Large intestine (tissue), 3 donors: ENCODE data around the gene NR6A1. TPM values are rescaled to one million over a fixed set of nuclear protein-coding genes. Genes with fewer than 3 reads are reported as not detected.

Source experiments
- DNase-seq, 2 donors: peaks; one replicate each; pipeline versions ENCODE4 v3.0.0 to v3.0.0-alpha.2; 2013
- H3K27ac ChIP-seq: one replicate; pipeline ENCODE4 v1.5.1; 2013; ENCODE audit warnings: low read length
- H3K27me3 ChIP-seq: 2 replicates; pipeline ENCODE4 v1.6.1; 2013; ENCODE audit warnings: low read length; ENCODE audit not compliant: control insufficient read depth, insufficient read depth
- H3K36me3 ChIP-seq: 2 replicates; pipeline ENCODE4 v1.6.1; 2013; ENCODE audit warnings: low read length; ENCODE audit not compliant: control insufficient read depth, insufficient read depth
- H3K4me1 ChIP-seq: one replicate; pipeline ENCODE4 v1.6.1; 2013; ENCODE audit warnings: low read length; ENCODE audit not compliant: control insufficient read depth, insufficient read depth
- H3K4me3 ChIP-seq: one replicate; pipeline ENCODE4 v1.5.1; 2013; ENCODE audit warnings: low read length
- H3K9me3 ChIP-seq: one replicate; pipeline ENCODE4 v1.6.1; 2013; ENCODE audit warnings: mild to moderate bottlenecking, low read depth, low read length, moderate library complexity; ENCODE audit not compliant: control insufficient read depth
- WGBS: methylation state at CpG from one replicate; pipeline ENCODE4 v1.1.5; 2013; ENCODE audit warnings: low lambda C conversion rate; ENCODE audit not compliant: insufficient coverage; 5-methylcytosine and 5-hydroxymethylcytosine counted together
- polyA plus RNA-seq: library from polyadenylated mRNA; unstranded; fragments of 120-200 nt; gene quantifications from one replicate; pipeline ENCODE4 v1.2.1, GENCODE V29; 2013

Gene NR6A1
- polyA plus RNA-seq, 1 donor = 5.0 TPM

- H3K4me1 ChIP-seq = peaks cover 3% of the 10 kb centered on the region
- no peak overlapping the region for H3K27ac ChIP-seq
- no peaks in the 10 kb centered on the region for H3K27me3 ChIP-seq
- WGBS = 88% methylated on average over 1 of the region's 9 CpGs
- H3K9me3 ChIP-seq = no peaks in the 10 kb centered on the region
- no peaks in the 10 kb centered on the region for H3K36me3 ChIP-seq
- H3K4me3 ChIP-seq = no peak overlapping the region
- DNase-seq = no peak
These were observed 24.8 kb upstream of the NR6A1 start for GRCh38 chr9:124795881-124796431.

GRCh38 chr9:124794902-124795491, 23.9 kb upstream of the NR6A1 start:
- no peak overlapping the region for H3K4me3 ChIP-seq
- peak; percentile 48 to 55 for DNase-seq
- no CpG with 5 or more reads among the region's 11 CpGs for WGBS

GRCh38 chr9:124793015-124793541, 22.0 kb upstream of the NR6A1 start:
- no peaks in the 10 kb centered on the region for H3K27me3 ChIP-seq
- H3K9me3 ChIP-seq = no peaks in the 10 kb centered on the region
- no peaks in the 10 kb centered on the region for H3K36me3 ChIP-seq
- no peak overlapping the region for H3K4me3 ChIP-seq
- WGBS = no CpG with 5 or more reads among the region's 9 CpGs
- no peak for DNase-seq
- no peak overlapping the region for H3K27ac ChIP-seq
- H3K4me1 ChIP-seq = peaks cover 3% of the 10 kb centered on the region

More at GRCh38 chr9:124794902-124795491, 23.9 kb upstream of the NR6A1 start:
- Histone ChIP-seq H3K9me3 (no peaks in the 10 kb centered on the region), H3K36me3 (no peaks in the 10 kb centered on the region), H3K27ac (no peak overlapping the region), H3K4me1 (peaks cover 3% of the 10 kb centered on the region), H3K27me3 (no peaks in the 10 kb centered on the region)

GRCh38 chr9:124792257-124793014, 21.3 kb upstream of the NR6A1 start:
- Histone ChIP-seq H3K4me1 (peaks cover 3% of the 10 kb centered on the region), H3K27me3 (no peaks in the 10 kb centered on the region), H3K9me3 (no peaks in the 10 kb centered on the region), H3K36me3 (no peaks in the 10 kb centered on the region), H3K4me3 (no peak overlapping the region), H3K27ac (no peak overlapping the region)
- DNase-seq = no peak
- 83% methylated on average over 1 of the region's 8 CpGs for WGBS

- H3K4me3 ChIP-seq = no peak overlapping the region
- no peaks in the 10 kb centered on the region for H3K27me3 ChIP-seq
- H3K27ac ChIP-seq = no peak overlapping the region
- no peaks in the 10 kb centered on the region for H3K36me3 ChIP-seq
- WGBS = no CpG with 5 or more reads among the region's 5 CpGs
- peaks cover 3% of the 10 kb centered on the region for H3K4me1 ChIP-seq
- H3K9me3 ChIP-seq = no peaks in the 10 kb centered on the region
- DNase-seq = no peak
These were observed 19.8 kb upstream of the NR6A1 start for GRCh38 chr9:124790801-124791505.

- H3K4me3 ChIP-seq = no peak overlapping the region
- no peaks in the 10 kb centered on the region for H3K9me3 ChIP-seq
- no peak overlapping the region for H3K27ac ChIP-seq
- no CpG with 5 or more reads among the region's 8 CpGs for WGBS
- H3K36me3 ChIP-seq = no peaks in the 10 kb centered on the region
- H3K27me3 ChIP-seq = no peaks in the 10 kb centered on the region
- DNase-seq = no peak
- peaks cover 3% of the 10 kb centered on the region for H3K4me1 ChIP-seq
These were observed 19.2 kb upstream of the NR6A1 start for GRCh38 chr9:124790301-124790700.

GRCh38 chr9:124789531-124789930, 18.4 kb upstream of the NR6A1 start:
- H3K27ac ChIP-seq = no peak overlapping the region
- H3K4me1 ChIP-seq = no peaks in the 10 kb centered on the region
- no peaks in the 10 kb centered on the region for H3K36me3 ChIP-seq
- no peaks in the 10 kb centered on the region for H3K27me3 ChIP-seq
- no CpG with 5 or more reads among the region's 2 CpGs for WGBS
- no peak overlapping the region for H3K4me3 ChIP-seq
- no peak for DNase-seq
- H3K9me3 ChIP-seq = no peaks in the 10 kb centered on the region

- H3K4me1 ChIP-seq = no peaks in the 10 kb centered on the region
- no peak for DNase-seq
- no peaks in the 10 kb centered on the region for H3K36me3 ChIP-seq
- H3K4me3 ChIP-seq = no peak overlapping the region
- no peaks in the 10 kb centered on the region for H3K9me3 ChIP-seq
- H3K27me3 ChIP-seq = no peaks in the 10 kb centered on the region
- no CpG with 5 or more reads among the region's 3 CpGs for WGBS
- no peak overlapping the region for H3K27ac ChIP-seq
These were observed 17.6 kb upstream of the NR6A1 start for GRCh38 chr9:124788542-124789217.

GRCh38 chr9:124786881-124787573, 15.9 kb upstream of the NR6A1 start:
- no CpG with 5 or more reads among the region's 20 CpGs for WGBS
- DNase-seq = no peak
- H3K36me3 ChIP-seq = no peaks in the 10 kb centered on the region
- no peaks in the 10 kb centered on the region for H3K9me3 ChIP-seq
- no peak overlapping the region for H3K27ac ChIP-seq
- H3K4me1 ChIP-seq = no peaks in the 10 kb centered on the region
- no peaks in the 10 kb centered on the region for H3K27me3 ChIP-seq
- no peak overlapping the region for H3K4me3 ChIP-seq
